Common myeloid progenitor, CD34-positive (primary cell): ENCODE measurements around the gene RCL1.
"Not testable (repeated sequence)": the region's sequence is repeated elsewhere in the genome, so short reads cannot be mapped to it uniquely, and the experiment has no call there.

Experiments
- CTCF ChIA-PET: fragments of 350-600 bp; sonication (Branson Sonifier 250); formaldehyde crosslinking; loops from one replicate; lab custom pipeline; 2021; ENCODE audit warnings: antibody characterized with exemption; lab: Charles Lee
- POLR2A ChIA-PET: fragments of 350-600 bp; sonication (Branson Sonifier 250); formaldehyde crosslinking; loops from one replicate; lab custom pipeline; 2021; ENCODE audit warnings: antibody characterized with exemption; lab: Charles Lee
- DNase-seq, 3 donors: peaks; one replicate each; pipeline versions ENCODE4 v3.0.0 to v3.0.0-alpha.2; 2013
- H3K27ac ChIP-seq, 2 experiments: 1 replicate in 1 of 2; 2 replicates in 1 of 2; pipeline ENCODE4 v1.7.0; 2013; ENCODE audit warnings: inconsistent platforms in 2 of 2, low read length in 2 of 2, mild to moderate bottlenecking in 2 of 2, low read depth in 1 of 2, moderate library complexity in 1 of 2; ENCODE audit not compliant: severe bottlenecking in 2 of 2, insufficient read depth in 1 of 2, poor library complexity in 1 of 2
- H3K27me3 ChIP-seq, 5 experiments: replicated peaks in 2 of 5; 1 replicate in 3 of 5; 2 replicates in 2 of 5; pipeline versions ENCODE4 v1.6.1 to v1.7.0; 2013; ENCODE audit warnings: low read length in 4 of 5, mild to moderate bottlenecking in 2 of 5, moderate library complexity in 2 of 5, inconsistent platforms in 1 of 5; ENCODE audit not compliant: insufficient read depth in 5 of 5, control insufficient read depth in 4 of 5
- H3K36me3 ChIP-seq, 4 experiments: 1 replicate in 2 of 4; 2 replicates in 2 of 4; pipeline versions ENCODE4 v1.6.1 to v1.7.0; 2013; ENCODE audit warnings: low read length in 3 of 4, control low read depth in 1 of 4, mild to moderate bottlenecking in 1 of 4; ENCODE audit not compliant: control insufficient read depth in 4 of 4, insufficient read depth in 4 of 4
- H3K4me1 ChIP-seq, 4 experiments: 1 replicate in 3 of 4; 2 replicates in 1 of 4; pipeline versions ENCODE4 v1.6.1 to v1.7.1; 2013; ENCODE audit warnings: low read length in 3 of 4, mild to moderate bottlenecking in 3 of 4, control low read depth in 1 of 4, inconsistent platforms in 1 of 4, moderate library complexity in 1 of 4; ENCODE audit not compliant: control insufficient read depth in 4 of 4, insufficient read depth in 4 of 4; ENCODE audit errors: control extremely low read depth in 1 of 4
- H3K4me3 ChIP-seq, 7 experiments: 1 replicate in 4 of 7; 2 replicates in 3 of 7; pipeline versions ENCODE4 v1.5.1 to v1.7.0; 2013; ENCODE audit warnings: mild to moderate bottlenecking in 7 of 7, low read length in 6 of 7, moderate library complexity in 6 of 7, inconsistent platforms in 2 of 7, low read depth in 2 of 7, control low read depth in 1 of 7; ENCODE audit not compliant: insufficient read depth in 4 of 7, control insufficient read depth in 1 of 7; ENCODE audit errors: extremely low read depth in 1 of 7
- H3K9me3 ChIP-seq, 5 experiments: 1 replicate in 4 of 5; 2 replicates in 1 of 5; pipeline versions ENCODE4 v1.6.1 to v1.7.1; 2013; ENCODE audit warnings: low read length in 4 of 5, mild to moderate bottlenecking in 2 of 5, inconsistent platforms in 1 of 5, low read depth in 1 of 5, moderate library complexity in 1 of 5; ENCODE audit not compliant: control insufficient read depth in 4 of 5, insufficient read depth in 2 of 5; ENCODE audit errors: control extremely low read depth in 1 of 5
- WGBS: methylation state at CpG from one replicate; pipeline ENCODE4 v1.1.5; 2013; ENCODE audit not compliant: insufficient coverage; 5-methylcytosine and 5-hydroxymethylcytosine counted together

Gene RCL1

DNA sequence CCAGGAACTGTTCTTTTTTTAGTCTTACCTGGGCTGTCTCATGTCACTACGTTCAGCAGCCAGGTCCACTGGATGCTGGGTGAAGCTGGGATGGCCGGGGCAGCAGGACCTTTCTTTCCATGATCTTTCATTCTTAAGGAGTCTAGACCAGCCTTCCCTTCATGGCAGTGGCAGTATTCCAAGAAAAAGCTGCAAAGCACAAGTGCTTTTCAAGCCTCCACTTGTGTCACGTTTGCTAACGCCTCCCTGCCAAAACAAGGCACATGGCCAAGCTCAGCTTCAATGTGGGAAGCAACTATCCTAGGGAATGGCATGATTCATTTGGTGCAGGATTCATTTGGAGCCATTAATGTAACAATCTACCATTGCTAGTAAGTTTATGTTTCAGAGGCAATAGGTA, 94.8 kb downstream of the RCL1 start:
- no peaks in the 10 kb centered on the region for H3K4me1 ChIP-seq
- no peaks in the 10 kb centered on the region for H3K9me3 ChIP-seq
- ChIA-PET POLR2A (no interaction called here), CTCF (interaction anchor here (0.7 kb wide), 1 partner anchor 22 kb away, joined by 3 read pairs; no protein-coding TSS in a partner anchor)
- 72% methylated on average over 4 of the region's 4 CpGs for WGBS
- no peak overlapping the region for H3K4me3 ChIP-seq
- no peak for DNase-seq
- H3K27ac ChIP-seq, result no peak overlapping the region
- H3K36me3 ChIP-seq, result peaks cover 0 to 5% (median 4%) of the 10 kb centered on the region in 4 experiments
- H3K27me3 ChIP-seq, result no peaks in the 10 kb centered on the region

DNA sequence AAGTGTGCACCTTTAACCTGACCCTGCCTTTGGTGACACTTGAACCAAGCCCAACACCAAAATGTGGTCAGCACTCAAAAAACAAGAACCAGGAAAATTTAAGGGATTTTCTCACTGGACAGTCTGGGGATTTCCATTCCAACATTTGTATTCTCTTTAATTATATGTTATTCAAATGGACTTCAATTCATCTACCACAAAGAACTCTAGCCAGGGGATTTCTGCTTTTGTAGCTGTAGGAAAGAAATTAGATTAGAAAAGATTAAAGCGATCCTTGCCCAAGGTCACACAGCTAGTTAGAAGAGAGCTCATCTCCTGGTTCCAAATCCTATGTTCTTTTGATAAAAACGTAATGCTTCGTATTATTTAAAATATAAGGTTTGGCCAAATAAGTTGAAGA, 97.5 kb downstream of the RCL1 start:
- ChIA-PET CTCF (no interaction called here), POLR2A (interaction anchor here (0.6 kb wide), 1 partner anchor 159 kb away, joined by 3 read pairs; no protein-coding TSS in a partner anchor)
- 83% methylated on average over 1 of the region's 3 CpGs for WGBS

DNA sequence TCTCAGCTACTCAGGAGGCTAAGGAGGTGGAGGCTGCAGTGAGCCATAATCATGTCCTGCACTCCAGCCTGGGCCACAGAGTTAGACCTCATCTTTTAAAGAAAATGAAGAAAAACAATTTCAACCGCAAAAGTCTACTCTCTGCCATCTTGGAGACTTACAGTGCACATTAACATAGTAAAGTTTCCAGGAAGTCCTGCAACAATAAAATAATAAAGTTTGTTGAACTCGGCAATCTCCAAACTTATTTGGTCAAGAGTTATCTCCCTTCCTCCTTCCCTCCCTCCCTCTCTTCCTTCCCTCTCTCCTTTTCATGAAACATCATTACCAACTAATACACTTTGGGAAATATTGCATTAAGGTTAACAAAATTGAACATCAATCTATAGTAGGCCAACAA, 98.2 kb downstream of the RCL1 start:
- Histone ChIP-seq H3K4me1 (peaks cover 0 to 2% (median 0%) of the 10 kb centered on the region in 4 experiments), H3K9me3 (no peaks in the 10 kb centered on the region), H3K27ac (no peak overlapping the region), H3K36me3 (peaks cover 0 to 4% (median under 1%) of the 10 kb centered on the region in 4 experiments), H3K27me3 (no peaks in the 10 kb centered on the region), H3K4me3 (no peak overlapping the region)
- ChIA-PET POLR2A (interaction anchor here (0.6 kb wide), 1 partner anchor 159 kb away, joined by 3 read pairs; no protein-coding TSS in a partner anchor), CTCF (no interaction called here)
- no peak for DNase-seq
- 50% methylated on average over 2 of the region's 2 CpGs for WGBS

More for the DNA sequence above, 97.5 kb downstream of the RCL1 start:
- no peak overlapping the region for H3K4me3 ChIP-seq
- DNase-seq, result no peak
- peaks cover 0 to 4% (median under 1%) of the 10 kb centered on the region in 4 experiments for H3K36me3 ChIP-seq
- no peaks in the 10 kb centered on the region for H3K4me1 ChIP-seq
- H3K27me3 ChIP-seq, result no peaks in the 10 kb centered on the region
- H3K9me3 ChIP-seq, result no peaks in the 10 kb centered on the region
- H3K27ac ChIP-seq, result no peak overlapping the region

DNA sequence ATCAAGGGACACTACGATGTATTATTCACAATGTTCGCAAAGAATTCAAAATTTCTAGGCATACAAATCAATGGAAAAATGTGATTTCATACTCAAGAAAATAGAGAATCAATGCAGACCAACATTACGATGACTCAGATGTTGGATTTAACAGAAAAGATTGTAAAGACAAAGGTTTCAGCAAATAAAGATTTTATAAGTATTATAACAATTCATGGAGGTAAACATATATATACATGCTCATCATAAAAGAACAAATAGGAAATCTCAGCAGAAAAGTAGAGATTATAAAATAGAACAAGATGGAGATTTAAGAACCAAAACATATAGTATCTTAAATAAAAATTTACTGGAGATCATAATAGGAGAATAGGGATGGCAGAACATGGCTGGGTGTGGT, 98.9 kb downstream of the RCL1 start:
- ChIA-PET CTCF (no interaction called here), POLR2A (no interaction called here)
- peaks cover 0 to 4% (median 0%) of the 10 kb centered on the region in 4 experiments for H3K36me3 ChIP-seq
- H3K27me3 ChIP-seq, result no peaks in the 10 kb centered on the region
- H3K4me3 ChIP-seq, result no peak overlapping the region
- H3K27ac ChIP-seq, result no peak overlapping the region
- no peak for DNase-seq
- no CpG with 5 or more reads among the region's 3 CpGs for WGBS
- peaks cover 0 to 2% (median 0%) of the 10 kb centered on the region in 4 experiments for H3K4me1 ChIP-seq
- H3K9me3 ChIP-seq, result no peaks in the 10 kb centered on the region

DNA sequence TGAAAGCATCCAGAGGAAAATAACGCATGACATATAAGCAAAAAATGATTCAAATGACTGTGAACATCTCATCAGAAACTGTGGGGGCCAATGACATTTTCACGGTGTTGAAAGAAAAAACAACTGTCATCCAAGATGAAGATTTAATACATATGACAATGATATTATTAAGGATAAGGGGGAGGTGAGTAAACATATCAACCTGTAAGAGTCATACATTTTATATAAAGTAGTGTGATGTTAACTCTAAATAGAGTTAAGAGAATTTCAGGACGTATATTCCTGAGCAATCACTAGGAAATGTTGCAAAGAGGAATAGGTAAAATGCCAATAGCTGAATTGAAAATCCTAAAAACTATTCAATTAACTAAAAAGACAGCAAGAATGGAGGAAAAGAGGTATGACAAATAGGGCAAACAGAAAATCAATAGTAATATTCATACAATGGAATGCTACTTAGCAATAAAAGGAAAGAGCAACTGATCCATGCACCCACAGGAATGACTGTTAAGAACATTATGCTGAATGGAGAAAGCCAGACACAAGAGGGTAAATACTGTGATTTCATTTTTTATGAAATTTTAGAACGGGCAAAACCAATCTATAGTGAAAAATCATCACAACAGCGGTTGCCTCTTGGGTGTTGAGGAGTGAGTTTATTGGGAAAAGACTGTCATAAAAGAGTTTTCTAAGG, 99.9 kb downstream of the RCL1 start:
- ChIA-PET POLR2A (no interaction called here), CTCF (no interaction called here)
- no peak for DNase-seq
- H3K36me3 ChIP-seq, result peaks cover 0 to 4% (median 0%) of the 10 kb centered on the region in 4 experiments
- H3K27ac ChIP-seq, result no peak overlapping the region
- WGBS, result no CpG with 5 or more reads among the region's 5 CpGs
- H3K4me1 ChIP-seq, result peaks cover 0 to 2% (median 0%) of the 10 kb centered on the region in 4 experiments
- H3K9me3 ChIP-seq, result no peaks in the 10 kb centered on the region
- no peak overlapping the region for H3K4me3 ChIP-seq
- H3K27me3 ChIP-seq, result no peaks in the 10 kb centered on the region

DNA sequence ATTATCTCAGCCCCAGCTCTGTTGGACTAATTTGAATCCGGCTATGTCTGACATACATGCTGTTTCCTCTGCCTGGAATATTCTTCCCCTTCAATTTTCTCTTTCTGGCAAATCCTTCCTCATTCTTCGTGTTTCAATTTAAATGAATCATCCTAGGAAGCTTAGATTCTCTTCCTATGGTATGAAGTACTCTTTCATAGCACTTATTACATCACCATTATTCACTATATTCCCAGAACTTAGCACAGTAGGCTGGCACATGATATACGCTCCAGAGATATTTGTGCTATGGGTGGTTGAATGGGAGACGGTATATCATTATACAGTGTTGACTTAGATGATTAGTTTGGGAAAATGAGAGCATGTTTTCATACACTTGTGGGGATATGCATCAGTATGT, 101.3 kb downstream of the RCL1 start:
- Histone ChIP-seq H3K27ac (no peak overlapping the region), H3K4me3 (no peak overlapping the region), H3K27me3 (no peaks in the 10 kb centered on the region), H3K36me3 (no peaks in the 10 kb centered on the region), H3K9me3 (no peaks in the 10 kb centered on the region), H3K4me1 (peaks cover 0 to 2% (median 0%) of the 10 kb centered on the region in 4 experiments)
- WGBS, result 97% methylated on average over 3 of the region's 4 CpGs
- POLR2A ChIA-PET, result no interaction called here
- CTCF ChIA-PET, result interaction anchor here (1.1 kb wide), 1 partner anchor 15 kb away, joined by 3 read pairs; no protein-coding TSS in a partner anchor
- no peak for DNase-seq

DNA sequence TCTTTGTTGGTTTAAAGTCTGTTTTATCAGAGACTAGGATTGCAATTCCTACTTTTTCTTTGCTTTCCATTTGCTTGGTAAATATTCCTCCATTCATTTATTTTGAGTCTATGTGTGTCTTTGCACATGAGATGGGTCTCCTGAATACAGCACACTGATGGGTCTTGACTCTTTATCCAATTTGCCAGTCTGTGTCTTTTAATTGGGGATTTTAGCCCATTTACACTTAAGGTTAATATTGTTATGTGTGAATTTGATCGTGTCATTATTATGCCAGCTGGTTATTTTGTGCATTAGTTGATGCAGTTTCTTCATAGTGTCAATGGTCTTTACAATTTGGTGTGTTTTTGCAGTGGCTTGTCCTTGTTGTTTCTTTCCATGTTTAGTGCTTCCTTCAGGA, 107.1 kb downstream of the RCL1 start:
- 86% methylated on average over 1 of the region's 1 CpG for WGBS
- H3K27me3 ChIP-seq, H3K4me3 ChIP-seq, DNase-seq, H3K36me3 ChIP-seq, H3K9me3 ChIP-seq, H3K4me1 ChIP-seq, H3K27ac ChIP-seq, POLR2A ChIA-PET: not testable (repeated sequence)
- CTCF ChIA-PET, result interaction anchor here (0.9 kb wide), 1 partner anchor 23 kb away, joined by 3 read pairs; no protein-coding TSS in a partner anchor
